IPS-18a (cell line): ENCODE measurements around the gene HIGD1A.
"Not testable (repeated sequence)": the region's sequence is repeated elsewhere in the genome, so short reads cannot be mapped to it uniquely, and the experiment has no call there.

ENCODE experiments used
- H3K27ac ChIP-seq: one replicate; pipeline ENCODE4 v1.5.1; 2013; ENCODE audit warnings: low read length
- H3K27me3 ChIP-seq: one replicate; pipeline ENCODE4 v1.6.1; 2013; ENCODE audit warnings: mild to moderate bottlenecking, low read length; ENCODE audit not compliant: control insufficient read depth, insufficient read depth
- H3K36me3 ChIP-seq: one replicate; pipeline ENCODE4 v1.6.1; 2013; ENCODE audit warnings: low read depth, low read length; ENCODE audit not compliant: control insufficient read depth
- H3K4me1 ChIP-seq: one replicate; pipeline ENCODE4 v1.6.1; 2013; ENCODE audit warnings: low read depth, low read length; ENCODE audit not compliant: control insufficient read depth
- H3K4me3 ChIP-seq: one replicate; pipeline ENCODE4 v1.5.1; 2013; ENCODE audit warnings: low read length
- H3K9ac ChIP-seq: one replicate; pipeline ENCODE4 v1.6.1; 2013; ENCODE audit warnings: mild to moderate bottlenecking, low read length, moderate library complexity
- H3K9me3 ChIP-seq: one replicate; pipeline ENCODE4 v1.6.1; 2013; ENCODE audit warnings: low read depth, low read length; ENCODE audit not compliant: control insufficient read depth

HIGD1A gene

GRCh38 chr3:42827023-42827422, 22.7 kb upstream of the HIGD1A start:
- Histone ChIP-seq H3K27ac (no peak overlapping the region), H3K9me3 (no peaks in the 10 kb centered on the region), H3K27me3 (no peaks in the 10 kb centered on the region), H3K36me3 (no peaks in the 10 kb centered on the region), H3K4me3 (no peak overlapping the region), H3K9ac (no peak overlapping the region), H3K4me1 (peaks cover 3% of the 10 kb centered on the region)

- peaks cover 2% of the 10 kb centered on the region for H3K4me1 ChIP-seq
- H3K9me3 ChIP-seq: no peaks in the 10 kb centered on the region
- no peak overlapping the region for H3K9ac ChIP-seq
- H3K27me3 ChIP-seq: no peaks in the 10 kb centered on the region
- no peaks in the 10 kb centered on the region for H3K36me3 ChIP-seq
- no peak overlapping the region for H3K4me3 ChIP-seq
- H3K27ac ChIP-seq: no peak overlapping the region
Observed at GRCh38 chr3:42826141-42826540, 21.9 kb upstream of the HIGD1A start.

GRCh38 chr3:42823351-42823750, 19.1 kb upstream of the HIGD1A start:
- Histone ChIP-seq H3K4me1 (no peaks in the 10 kb centered on the region), H3K27me3 (no peaks in the 10 kb centered on the region), H3K9ac (no peak overlapping the region), H3K27ac (no peak overlapping the region), H3K4me3 (no peak overlapping the region), H3K36me3 (no peaks in the 10 kb centered on the region), H3K9me3 (no peaks in the 10 kb centered on the region)

- Histone ChIP-seq H3K9ac (no peak overlapping the region), H3K36me3 (no peaks in the 10 kb centered on the region), H3K4me1 (no peaks in the 10 kb centered on the region), H3K9me3 (no peaks in the 10 kb centered on the region), H3K27me3 (no peaks in the 10 kb centered on the region), H3K4me3 (no peak overlapping the region), H3K27ac (no peak overlapping the region)
Observed at GRCh38 chr3:42822828-42823227, 18.5 kb upstream of the HIGD1A start.

- H3K27me3 ChIP-seq: no peaks in the 10 kb centered on the region
- no peak overlapping the region for H3K9ac ChIP-seq
- H3K4me3 ChIP-seq: no peak overlapping the region
- no peak overlapping the region for H3K27ac ChIP-seq
- no peaks in the 10 kb centered on the region for H3K4me1 ChIP-seq
- H3K9me3 ChIP-seq: no peaks in the 10 kb centered on the region
- no peaks in the 10 kb centered on the region for H3K36me3 ChIP-seq
Observed at GRCh38 chr3:42820746-42821051, 16.4 kb upstream of the HIGD1A start.

- H3K27ac ChIP-seq: no peak overlapping the region
- no peaks in the 10 kb centered on the region for H3K27me3 ChIP-seq
- H3K9me3 ChIP-seq: no peaks in the 10 kb centered on the region
- no peak overlapping the region for H3K9ac ChIP-seq
- no peaks in the 10 kb centered on the region for H3K4me1 ChIP-seq
- no peak overlapping the region for H3K4me3 ChIP-seq
- H3K36me3 ChIP-seq: no peaks in the 10 kb centered on the region
Observed at GRCh38 chr3:42819351-42819965, 15.2 kb upstream of the HIGD1A start.

GRCh38 chr3:42815826-42816225, 11.5 kb upstream of the HIGD1A start:
- Histone ChIP-seq H3K27ac (no peak overlapping the region), H3K4me3 (no peak overlapping the region), H3K9me3 (no peaks in the 10 kb centered on the region), H3K9ac (no peak overlapping the region), H3K27me3 (no peaks in the 10 kb centered on the region), H3K4me1 (no peaks in the 10 kb centered on the region), H3K36me3 (no peaks in the 10 kb centered on the region)

GRCh38 chr3:42814914-42815507, 10.7 kb upstream of the HIGD1A start:
- Histone ChIP-seq H3K27me3 (no peaks in the 10 kb centered on the region), H3K4me1 (no peaks in the 10 kb centered on the region), H3K4me3 (no peak overlapping the region), H3K9me3 (no peaks in the 10 kb centered on the region), H3K27ac (no peak overlapping the region), H3K36me3 (no peaks in the 10 kb centered on the region), H3K9ac (no peak overlapping the region)

GRCh38 chr3:42814246-42814645, 10.0 kb upstream of the HIGD1A start:
- H3K4me1 ChIP-seq: no peaks in the 10 kb centered on the region
- no peaks in the 10 kb centered on the region for H3K27me3 ChIP-seq
- no peak overlapping the region for H3K9ac ChIP-seq
- no peaks in the 10 kb centered on the region for H3K9me3 ChIP-seq
- H3K36me3 ChIP-seq: no peaks in the 10 kb centered on the region
- no peak overlapping the region for H3K4me3 ChIP-seq
- no peak overlapping the region for H3K27ac ChIP-seq

GRCh38 chr3:42811118-42811883, 7.0 kb upstream of the HIGD1A start:
- H3K9ac ChIP-seq, H3K36me3 ChIP-seq, H3K27ac ChIP-seq, H3K4me3 ChIP-seq, H3K4me1 ChIP-seq, H3K9me3 ChIP-seq, H3K27me3 ChIP-seq: not testable (repeated sequence)

GRCh38 chr3:42810706-42811105, 6.4 kb upstream of the HIGD1A start:
- peaks cover 13% of the 10 kb centered on the region for H3K27me3 ChIP-seq
- H3K4me3 ChIP-seq, H3K36me3 ChIP-seq, H3K4me1 ChIP-seq, H3K27ac ChIP-seq, H3K9me3 ChIP-seq, H3K9ac ChIP-seq: not testable (repeated sequence)

- no peaks in the 10 kb centered on the region for H3K36me3 ChIP-seq
- no peaks in the 10 kb centered on the region for H3K9me3 ChIP-seq
- H3K4me1 ChIP-seq: no peaks in the 10 kb centered on the region
- no peak within 1 kb of the TSS for H3K4me3 ChIP-seq
- H3K9ac ChIP-seq: no peak within 1 kb of the TSS
- peaks cover 25% of the 10 kb centered on the region for H3K27me3 ChIP-seq
- no peak within 1 kb of the TSS for H3K27ac ChIP-seq
Observed at GRCh38 chr3:42809202-42809601, 4.9 kb upstream of the HIGD1A start, which contains the start of gene ACKR2. Gene ACKR2 (plus strand): TSS chr3:42809445. CDS start chr3:42864503, 55,058 bp downstream.
